ENCODE results near the gene ASTE1. TPM values are rescaled to one million over a fixed set of nuclear protein-coding genes. Genes with fewer than 3 reads are reported as not detected.

ASTE1 gene
- total RNA-seq, 4 donors from 2014 or later: 4.4 to 6.8 (median 5.2) TPM

- no peak for TF ChIP-seq CTCF (IDR thresholded peaks at IDR 0.05; ENCODE audit: low read depth)
Observed at GRCh38 chr3:130971208-130971607, 55.4 kb downstream of the ASTE1 start.

- no peak for TF ChIP-seq CTCF (IDR thresholded peaks at IDR 0.05; ENCODE audit: low read depth)
Observed at GRCh38 chr3:130969621-130970020, 57.0 kb downstream of the ASTE1 start.

DNA sequence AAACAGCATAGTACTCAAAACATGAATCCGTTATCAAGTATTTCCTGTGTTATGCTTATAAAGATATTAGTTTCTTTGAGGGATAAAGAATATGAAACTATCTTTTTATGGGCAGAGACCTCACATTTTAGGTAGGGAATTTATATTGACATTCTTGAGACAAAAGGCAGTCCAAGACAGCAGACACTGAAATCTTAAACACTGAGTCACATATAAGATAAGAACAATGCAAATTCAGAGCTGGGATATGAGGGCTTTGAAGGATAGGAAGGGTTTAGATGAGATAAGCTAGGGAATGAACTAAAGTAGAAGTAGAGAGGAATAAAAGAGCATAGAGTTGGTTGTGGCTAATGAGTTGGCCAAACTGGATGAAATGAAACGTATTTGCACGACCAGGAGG lies 58.4 kb downstream of the ASTE1 start:
- TF ChIP-seq CTCF (IDR thresholded peaks at IDR 0.05; ENCODE audit: low read depth): no peak

- TF ChIP-seq CTCF (IDR thresholded peaks at IDR 0.05; ENCODE audit: low read depth): no peak
Observed at GRCh38 chr3:130967281-130967680, 59.3 kb downstream of the ASTE1 start.

GRCh38 chr3:130963878-130964277 lies 62.7 kb downstream of the ASTE1 start:
- no peak for TF ChIP-seq CTCF (IDR thresholded peaks at IDR 0.05; ENCODE audit: low read depth)

Other genes with a start within 250 kb of the ASTE1 start
- gene ATP2C1, start 132.7 kb downstream of the ASTE1 start, total RNA-seq: 10 to 100 TPM; 62.3 to 87.2 (median 76.6) TPM
- 10 to 100 TPM in 1 of 4 donors, 1 to 10 TPM in 3; 4.7 to 11.2 (median 7.0) TPM for gene NEK11, start 52 bp upstream of the ASTE1 start, total RNA-seq

Data from subcutaneous adipose tissue (tissue), 4 donors.